ENCODE measurements around the gene GNA12. TPM values are rescaled to one million over a fixed set of nuclear protein-coding genes. Genes with fewer than 3 reads are reported as not detected.
"Not testable (repeated sequence)": the region's sequence is repeated elsewhere in the genome, so short reads cannot be mapped to it uniquely, and the experiment has no call there.

The GNA12 gene
- total RNA-seq, 2 experiments from 2014 or later = 14.1 to 15.0 TPM

GRCh38 chr7:2738766-2739549, 105.2 kb downstream of the GNA12 start:
- Mint-ChIP-seq H3K27ac (no peak overlapping the region), H3K9me3 (no peaks in the 10 kb centered on the region), H3K27me3 (ENCODE audit: low read depth) (no peaks in the 10 kb centered on the region), H3K4me3 (no peak overlapping the region), H3K4me1 (ENCODE audit: low read depth) (peaks cover 21% of the 10 kb centered on the region), H3K36me3 (ENCODE audit: low read depth) (no peaks in the 10 kb centered on the region)
- CTCF ChIA-PET = interaction anchor here (0.6 to 2.4 kb wide), 3 partner anchors 29 to 407 kb away, joined by 3 to 9 read pairs (median 4); no protein-coding TSS in a partner anchor
- intact Hi-C loops (cut with micrococcal nuclease) = no loop called here
- DNase-seq = no peak

- Mint-ChIP-seq H3K27ac (no peak overlapping the region), H3K27me3 (ENCODE audit: low read depth) (no peaks in the 10 kb centered on the region), H3K36me3 (ENCODE audit: low read depth) (no peaks in the 10 kb centered on the region), H3K4me1 (ENCODE audit: low read depth) (peaks cover 26% of the 10 kb centered on the region), H3K9me3 (no peaks in the 10 kb centered on the region), H3K4me3 (no peak overlapping the region)
- CTCF ChIA-PET = interaction anchor here (0.6 to 2.4 kb wide), 3 partner anchors 28 to 239 kb away, joined by 3 to 9 read pairs (median 4); no protein-coding TSS in a partner anchor
- no peak for DNase-seq
- intact Hi-C loops (cut with micrococcal nuclease) = no loop called here
These were observed 106.2 kb downstream of the GNA12 start for GRCh38 chr7:2737771-2738540.

DNA sequence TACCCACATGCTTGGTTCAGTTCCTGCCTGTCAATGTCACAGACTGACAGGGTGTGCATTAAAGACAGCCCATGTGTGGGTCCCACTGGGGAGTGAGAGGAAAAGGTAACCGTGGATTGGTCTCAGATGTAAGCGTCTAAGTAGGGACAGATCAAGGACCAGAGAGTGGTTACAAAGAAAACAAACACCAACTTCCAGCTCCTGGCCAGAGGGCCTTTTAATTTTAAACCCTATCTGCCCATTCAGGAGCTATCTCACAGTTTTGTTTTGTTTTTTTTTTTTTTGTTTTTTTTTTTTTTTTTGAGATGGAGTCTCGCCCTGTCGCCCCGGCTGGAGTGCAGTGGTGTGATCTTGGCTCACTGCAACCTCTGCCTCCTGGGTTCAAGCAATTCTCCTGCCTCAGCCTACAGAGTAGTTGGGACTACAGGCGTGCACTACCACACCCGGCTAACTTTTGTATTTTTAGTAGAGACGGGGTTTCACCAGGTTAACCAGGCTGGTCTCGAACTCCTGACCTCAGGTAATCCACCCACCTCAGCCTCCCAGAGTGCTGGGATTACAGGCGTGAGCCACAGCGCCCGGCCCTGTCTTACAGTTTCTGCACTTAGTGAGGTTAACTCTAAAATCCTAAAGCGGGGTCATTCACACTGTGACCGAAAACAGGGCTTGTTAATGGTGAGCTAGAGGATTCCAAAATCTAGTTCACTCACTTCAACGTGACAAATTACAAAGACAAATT, 106.9 kb downstream of the GNA12 start:
- H3K9me3 Mint-ChIP-seq; H3K27me3 Mint-ChIP-seq (ENCODE audit: low read depth); intact Hi-C loops (cut with micrococcal nuclease); H3K4me3 Mint-ChIP-seq; H3K27ac Mint-ChIP-seq; H3K36me3 Mint-ChIP-seq (ENCODE audit: low read depth); DNase-seq: not testable (repeated sequence)
- peaks cover 26% of the 10 kb centered on the region for H3K4me1 Mint-ChIP-seq (ENCODE audit: low read depth)
- CTCF ChIA-PET = interaction anchor here (0.6 to 2.4 kb wide), 3 partner anchors 16 to 238 kb away, joined by 3 to 9 read pairs (median 3); no protein-coding TSS in a partner anchor

DNA sequence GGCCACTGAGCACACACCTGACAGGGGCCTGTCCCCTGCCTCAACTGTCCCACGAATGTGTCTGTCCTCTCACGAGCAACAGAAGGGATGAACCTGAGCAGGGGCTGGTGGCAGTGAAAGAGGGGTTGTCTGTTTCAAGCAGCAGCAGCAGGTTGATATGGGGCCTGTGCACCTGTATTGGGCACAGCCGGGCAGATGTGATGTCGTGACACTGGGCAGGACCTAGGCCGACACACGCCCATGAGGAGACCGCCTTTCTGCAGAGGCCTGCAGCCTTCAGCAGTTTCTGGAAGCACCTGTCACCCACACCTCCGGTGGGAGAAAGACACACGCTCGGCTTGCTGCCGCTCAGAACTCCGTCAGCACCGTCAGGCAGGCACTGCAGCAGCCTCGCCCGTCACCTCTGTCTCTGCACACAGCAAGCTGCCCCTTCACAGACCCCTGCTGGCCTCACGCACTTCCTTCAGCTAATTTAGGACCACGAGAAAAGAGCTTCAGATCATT, 107.6 kb downstream of the GNA12 start:
- H3K36me3 Mint-ChIP-seq (ENCODE audit: low read depth) = no peaks in the 10 kb centered on the region
- DNase-seq = no peak
- no peak overlapping the region for H3K4me3 Mint-ChIP-seq
- peaks cover 26% of the 10 kb centered on the region for H3K4me1 Mint-ChIP-seq (ENCODE audit: low read depth)
- H3K27ac Mint-ChIP-seq = no peak overlapping the region
- intact Hi-C loops (cut with micrococcal nuclease) = no loop called here
- CTCF ChIA-PET = interaction anchor here (2.4 kb wide), 1 partner anchor 27 kb away, joined by 9 read pairs; no protein-coding TSS in a partner anchor
- H3K9me3 Mint-ChIP-seq = no peaks in the 10 kb centered on the region
- no peaks in the 10 kb centered on the region for H3K27me3 Mint-ChIP-seq (ENCODE audit: low read depth)

DNA sequence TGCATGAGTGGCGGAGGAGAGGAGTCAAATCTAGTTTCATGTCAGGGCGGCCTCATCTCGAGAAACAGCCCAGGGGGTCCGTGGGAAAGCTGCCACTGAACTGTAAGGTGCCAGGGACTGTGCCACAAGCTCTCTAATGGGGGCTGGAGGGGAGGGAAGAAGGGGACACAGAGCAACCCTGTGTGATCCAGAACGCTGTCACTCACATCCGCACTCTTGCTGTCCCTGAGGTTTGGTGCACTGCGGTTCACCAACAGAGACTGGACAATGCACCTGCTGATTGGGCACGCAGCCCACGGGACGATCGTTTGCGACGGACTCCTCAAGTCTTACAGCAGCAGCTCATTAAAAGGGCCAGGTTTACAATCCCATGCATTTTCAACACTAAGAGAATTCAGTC, 108.4 kb downstream of the GNA12 start:
- H3K4me3 Mint-ChIP-seq = no peak overlapping the region
- no peak for DNase-seq
- no peak overlapping the region for H3K27ac Mint-ChIP-seq
- no peaks in the 10 kb centered on the region for H3K9me3 Mint-ChIP-seq
- intact Hi-C loops (cut with micrococcal nuclease) = loop anchor here (1.0 kb wide), 1 partner anchor 23 kb away; no protein-coding TSS in a partner anchor
- no peaks in the 10 kb centered on the region for H3K36me3 Mint-ChIP-seq (ENCODE audit: low read depth)
- H3K27me3 Mint-ChIP-seq (ENCODE audit: low read depth) = no peaks in the 10 kb centered on the region
- CTCF ChIA-PET = interaction anchor here (0.8 to 1.7 kb wide), 2 partner anchors 22 to 26 kb away, joined by 4 read pairs; no protein-coding TSS in a partner anchor
- H3K4me1 Mint-ChIP-seq (ENCODE audit: low read depth) = peaks cover 26% of the 10 kb centered on the region

GRCh38 chr7:2734751-2735571, 109.1 kb downstream of the GNA12 start:
- intact Hi-C loops (cut with micrococcal nuclease) = loop anchor here (1.0 kb wide), 1 partner anchor 23 kb away; no protein-coding TSS in a partner anchor
- H3K4me3 Mint-ChIP-seq = peak overlapping the region; percentile 14
- peak; percentile 40 for DNase-seq
- no peaks in the 10 kb centered on the region for H3K9me3 Mint-ChIP-seq
- CTCF ChIA-PET = interaction anchor here (0.8 to 1.7 kb wide), 2 partner anchors 23 to 25 kb away, joined by 4 read pairs; no protein-coding TSS in a partner anchor
- H3K4me1 Mint-ChIP-seq (ENCODE audit: low read depth) = peaks cover 26% of the 10 kb centered on the region
- H3K27ac Mint-ChIP-seq = no peak overlapping the region
- peaks cover 3% of the 10 kb centered on the region for H3K36me3 Mint-ChIP-seq (ENCODE audit: low read depth)
- H3K27me3 Mint-ChIP-seq (ENCODE audit: low read depth) = no peaks in the 10 kb centered on the region

DNA sequence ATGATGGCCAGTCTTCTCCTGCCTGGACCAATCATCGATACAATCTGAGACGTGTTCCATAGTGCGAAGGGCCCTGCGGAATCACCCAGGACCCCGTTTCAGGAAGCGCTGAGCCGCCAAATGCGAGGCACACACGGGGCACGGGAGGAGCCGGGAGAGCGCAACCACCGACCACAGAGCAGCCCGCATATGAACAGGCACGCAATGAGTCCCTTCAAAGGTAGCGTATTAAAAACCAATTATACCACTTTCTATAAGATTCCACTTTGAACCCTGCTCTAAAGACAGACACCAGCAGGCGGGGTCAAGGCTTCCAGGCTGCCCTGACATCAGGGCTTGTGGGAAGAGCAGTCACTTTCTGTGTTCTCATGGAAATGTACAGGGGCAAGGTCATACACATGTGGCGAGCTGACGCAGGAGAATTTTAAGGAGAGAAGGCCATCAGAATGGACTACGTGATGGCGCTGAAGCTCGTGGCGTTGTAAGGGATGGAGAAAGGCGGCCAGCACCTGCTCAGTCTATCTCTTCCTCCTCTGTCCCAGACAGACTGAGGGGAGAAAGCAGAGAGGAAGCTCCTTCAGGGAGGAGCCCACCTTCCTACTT, 109.9 kb downstream of the GNA12 start:
- CTCF ChIA-PET = interaction anchor here (1.7 kb wide), 1 partner anchor 24 kb away, joined by 4 read pairs; no protein-coding TSS in a partner anchor
- Mint-ChIP-seq H3K4me1 (ENCODE audit: low read depth) (peaks cover 26% of the 10 kb centered on the region), H3K36me3 (ENCODE audit: low read depth) (peaks cover 3% of the 10 kb centered on the region), H3K4me3 (no peak overlapping the region), H3K27ac (no peak overlapping the region), H3K9me3 (no peaks in the 10 kb centered on the region), H3K27me3 (ENCODE audit: low read depth) (no peaks in the 10 kb centered on the region)
- intact Hi-C loops (cut with micrococcal nuclease) = no loop called here
- DNase-seq = no peak

- no peaks in the 10 kb centered on the region for H3K9me3 Mint-ChIP-seq
- intact Hi-C loops (cut with micrococcal nuclease) = no loop called here
- CTCF ChIA-PET = interaction anchor here (0.9 kb wide), 1 partner anchor 23 kb away, joined by 3 read pairs; no protein-coding TSS in a partner anchor
- no peaks in the 10 kb centered on the region for H3K27me3 Mint-ChIP-seq (ENCODE audit: low read depth)
- no peak overlapping the region for H3K4me3 Mint-ChIP-seq
- peaks cover 24% of the 10 kb centered on the region for H3K4me1 Mint-ChIP-seq (ENCODE audit: low read depth)
- peaks cover 3% of the 10 kb centered on the region for H3K36me3 Mint-ChIP-seq (ENCODE audit: low read depth)
- H3K27ac Mint-ChIP-seq = no peak overlapping the region
- DNase-seq = no peak
These were observed 111.0 kb downstream of the GNA12 start for GRCh38 chr7:2732959-2733584.

GRCh38 chr7:2732388-2732787, 111.7 kb downstream of the GNA12 start:
- no peak for DNase-seq
- intact Hi-C loops (cut with micrococcal nuclease) = no loop called here
- Mint-ChIP-seq H3K4me1 (ENCODE audit: low read depth) (peaks cover 24% of the 10 kb centered on the region), H3K27ac (no peak overlapping the region), H3K9me3 (no peaks in the 10 kb centered on the region), H3K27me3 (ENCODE audit: low read depth) (no peaks in the 10 kb centered on the region), H3K4me3 (no peak overlapping the region), H3K36me3 (ENCODE audit: low read depth) (peaks cover 3% of the 10 kb centered on the region)
- CTCF ChIA-PET = interaction anchor here (0.9 kb wide), 1 partner anchor 22 kb away, joined by 3 read pairs; no protein-coding TSS in a partner anchor

- Mint-ChIP-seq H3K27me3 (ENCODE audit: low read depth) (no peaks in the 10 kb centered on the region), H3K36me3 (ENCODE audit: low read depth) (peaks cover 3% of the 10 kb centered on the region), H3K4me1 (ENCODE audit: low read depth) (peaks cover 24% of the 10 kb centered on the region), H3K9me3 (no peaks in the 10 kb centered on the region), H3K27ac (no peak overlapping the region), H3K4me3 (no peak overlapping the region)
- CTCF ChIA-PET = interaction anchor here (0.8 to 1.4 kb wide), 2 partner anchors 12 to 21 kb away, joined by 3 to 5 read pairs; no protein-coding TSS in a partner anchor
- intact Hi-C loops (cut with micrococcal nuclease) = no loop called here
- DNase-seq = no peak
These were observed 113.0 kb downstream of the GNA12 start for GRCh38 chr7:2730846-2731770.

All from activated naive CD4-positive, alpha-beta T cell treated with anti-CD3 and anti-CD28 coated beads for 36 hours (primary cell).